ENCODE measurements around the gene BMP7. TPM values are rescaled to one million over a fixed set of nuclear protein-coding genes. Genes with fewer than 3 reads are reported as not detected.

Gene BMP7
- total and polyA plus RNA-seq, 2 experiments from 2014 or later = 15.9 to 22.8 TPM

DNA sequence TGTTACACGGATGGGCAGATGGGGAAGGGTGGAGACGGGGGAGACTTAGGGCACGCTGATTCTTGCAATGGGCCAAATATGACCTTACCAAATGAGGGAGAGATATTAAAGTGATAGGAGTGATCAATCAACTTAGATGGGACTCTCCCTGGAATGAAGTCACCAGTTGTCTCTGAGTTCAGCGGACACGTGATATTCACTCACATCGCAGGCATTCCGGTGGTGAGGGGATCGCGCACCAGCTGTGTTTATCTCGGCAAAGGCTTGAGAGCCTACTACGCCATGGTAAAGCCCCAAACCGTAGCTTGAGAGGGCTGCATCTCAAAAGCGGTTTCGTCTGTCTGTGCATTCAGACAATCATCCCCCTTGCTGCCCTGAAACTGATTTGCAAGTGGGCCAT, 5.5 kb downstream of the BMP7 start (continued):
- no peak for TF ChIP-seq CTCF (conservative IDR thresholded peaks at IDR 0.05; ENCODE audit: low read depth in 2 of 2)
- no peak for TF ChIP-seq EZH2 (IDR thresholded peaks at IDR 0.05; ENCODE audit: low read depth, unreplicated experiment)
- no peak for TF ChIP-seq CREB1 (CRISPR knock-in tag; IDR thresholded peaks at IDR 0.05; ENCODE audit: low read depth)
- TF ChIP-seq ZNF114 (CRISPR knock-in tag; IDR thresholded peaks at IDR 0.05) = no peak
- TF ChIP-seq POLR2AphosphoS5 (IDR thresholded peaks at IDR 0.05; ENCODE audit: low read depth) = no peak
- TF ChIP-seq NANOG (IDR thresholded peaks at IDR 0.05; ENCODE audit: borderline replicate concordance) = no peak

- H3K4me2 ChIP-seq = peak overlapping the region; percentile 96
- peaks cover 50% of the 10 kb centered on the region for H3K79me2 ChIP-seq (replicated peaks; ENCODE audit: insufficient read depth)
- no peak overlapping the region for H3K27ac ChIP-seq (ENCODE audit: low read depth)
- H3K4me3 ChIP-seq = peak overlapping the region; percentile 88; the same call in 1 of the 2 replicates
- H3K9me2 ChIP-seq (ENCODE audit: insufficient read depth) = no peaks in the 10 kb centered on the region
- DNase-seq (ENCODE audit: low spot score) = no peak
- Mint-ChIP-seq H3K27me3 (ENCODE audit: insufficient read depth, low read depth, poor library complexity) (peaks cover 76% of the 10 kb centered on the region), H3K4me1 (peaks cover 79% of the 10 kb centered on the region), H3K36me3 (ENCODE audit: low read depth) (no peaks in the 10 kb centered on the region), H3K9me3 (no peaks in the 10 kb centered on the region), H3K27ac (no peak overlapping the region), H3K4me3 (peak overlapping the region; percentile 50)
- peaks cover 45% of the 10 kb centered on the region for H3K27me3 ChIP-seq (ENCODE audit: insufficient read depth)
- H2AFZ ChIP-seq = no peak overlapping the region
- peaks cover 79% of the 10 kb centered on the region for H3K4me1 ChIP-seq (ENCODE audit: insufficient read depth)
- 0 out of 2 replicates have a peak, but pooled peaks cover 9% of the 10 kb centered on the region for H4K20me1 ChIP-seq (replicated peaks; ENCODE audit: insufficient read depth)
- H3F3A ChIP-seq (replicated peaks; ENCODE audit: low read depth) = peaks cover 8% of the 10 kb centered on the region; the same call in 1 of the 2 replicates
- ATAC-seq = no peak
- H3K36me3 ChIP-seq (ENCODE audit: insufficient read depth) = no peaks in the 10 kb centered on the region
- TF ChIP-seq, protein P1, sequence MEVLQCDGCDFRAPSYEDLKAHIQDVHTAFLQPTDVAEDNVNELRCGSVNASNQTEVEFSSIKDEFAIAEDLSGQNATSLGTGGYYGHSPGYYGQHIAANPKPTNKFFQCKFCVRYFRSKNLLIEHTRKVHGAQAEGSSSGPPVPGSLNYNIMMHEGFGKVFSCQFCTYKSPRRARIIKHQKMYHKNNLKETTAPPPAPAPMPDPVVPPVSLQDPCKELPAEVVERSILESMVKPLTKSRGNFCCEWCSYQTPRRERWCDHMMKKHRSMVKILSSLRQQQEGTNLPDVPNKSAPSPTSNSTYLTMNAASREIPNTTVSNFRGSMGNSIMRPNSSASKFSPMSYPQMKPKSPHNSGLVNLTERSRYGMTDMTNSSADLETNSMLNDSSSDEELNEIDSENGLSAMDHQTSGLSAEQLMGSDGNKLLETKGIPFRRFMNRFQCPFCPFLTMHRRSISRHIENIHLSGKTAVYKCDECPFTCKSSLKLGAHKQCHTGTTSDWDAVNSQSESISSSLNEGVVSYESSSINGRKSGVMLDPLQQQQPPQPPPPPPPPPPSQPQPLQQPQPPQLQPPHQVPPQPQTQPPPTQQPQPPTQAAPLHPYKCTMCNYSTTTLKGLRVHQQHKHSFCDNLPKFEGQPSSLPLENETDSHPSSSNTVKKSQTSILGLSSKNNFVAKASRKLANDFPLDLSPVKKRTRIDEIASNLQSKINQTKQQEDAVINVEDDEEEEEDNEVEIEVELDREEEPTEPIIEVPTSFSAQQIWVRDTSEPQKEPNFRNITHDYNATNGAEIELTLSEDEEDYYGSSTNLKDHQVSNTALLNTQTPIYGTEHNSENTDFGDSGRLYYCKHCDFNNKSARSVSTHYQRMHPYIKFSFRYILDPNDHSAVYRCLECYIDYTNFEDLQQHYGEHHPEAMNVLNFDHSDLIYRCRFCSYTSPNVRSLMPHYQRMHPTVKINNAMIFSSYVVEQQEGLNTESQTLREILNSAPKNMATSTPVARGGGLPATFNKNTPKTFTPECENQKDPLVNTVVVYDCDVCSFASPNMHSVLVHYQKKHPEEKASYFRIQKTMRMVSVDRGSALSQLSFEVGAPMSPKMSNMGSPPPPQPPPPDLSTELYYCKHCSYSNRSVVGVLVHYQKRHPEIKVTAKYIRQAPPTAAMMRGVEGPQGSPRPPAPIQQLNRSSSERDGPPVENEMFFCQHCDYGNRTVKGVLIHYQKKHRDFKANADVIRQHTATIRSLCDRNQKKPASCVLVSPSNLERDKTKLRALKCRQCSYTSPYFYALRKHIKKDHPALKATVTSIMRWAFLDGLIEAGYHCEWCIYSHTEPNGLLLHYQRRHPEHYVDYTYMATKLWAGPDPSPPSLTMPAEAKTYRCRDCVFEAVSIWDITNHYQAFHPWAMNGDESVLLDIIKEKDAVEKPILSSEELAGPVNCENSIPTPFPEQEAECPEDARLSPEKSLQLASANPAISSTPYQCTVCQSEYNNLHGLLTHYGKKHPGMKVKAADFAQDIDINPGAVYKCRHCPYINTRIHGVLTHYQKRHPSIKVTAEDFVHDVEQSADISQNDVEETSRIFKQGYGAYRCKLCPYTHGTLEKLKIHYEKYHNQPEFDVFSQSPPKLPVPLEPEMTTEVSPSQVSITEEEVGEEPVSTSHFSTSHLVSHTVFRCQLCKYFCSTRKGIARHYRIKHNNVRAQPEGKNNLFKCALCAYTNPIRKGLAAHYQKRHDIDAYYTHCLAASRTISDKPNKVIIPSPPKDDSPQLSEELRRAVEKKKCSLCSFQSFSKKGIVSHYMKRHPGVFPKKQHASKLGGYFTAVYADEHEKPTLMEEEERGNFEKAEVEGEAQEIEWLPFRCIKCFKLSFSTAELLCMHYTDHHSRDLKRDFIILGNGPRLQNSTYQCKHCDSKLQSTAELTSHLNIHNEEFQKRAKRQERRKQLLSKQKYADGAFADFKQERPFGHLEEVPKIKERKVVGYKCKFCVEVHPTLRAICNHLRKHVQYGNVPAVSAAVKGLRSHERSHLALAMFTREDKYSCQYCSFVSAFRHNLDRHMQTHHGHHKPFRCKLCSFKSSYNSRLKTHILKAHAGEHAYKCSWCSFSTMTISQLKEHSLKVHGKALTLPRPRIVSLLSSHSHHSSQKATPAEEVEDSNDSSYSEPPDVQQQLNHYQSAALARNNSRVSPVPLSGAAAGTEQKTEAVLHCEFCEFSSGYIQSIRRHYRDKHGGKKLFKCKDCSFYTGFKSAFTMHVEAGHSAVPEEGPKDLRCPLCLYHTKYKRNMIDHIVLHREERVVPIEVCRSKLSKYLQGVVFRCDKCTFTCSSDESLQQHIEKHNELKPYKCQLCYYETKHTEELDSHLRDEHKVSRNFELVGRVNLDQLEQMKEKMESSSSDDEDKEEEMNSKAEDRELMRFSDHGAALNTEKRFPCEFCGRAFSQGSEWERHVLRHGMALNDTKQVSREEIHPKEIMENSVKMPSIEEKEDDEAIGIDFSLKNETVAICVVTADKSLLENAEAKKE (CRISPR knock-in tag; IDR thresholded peaks at IDR 0.05) = no peak
- no peak for TF ChIP-seq JUNB (IDR thresholded peaks at IDR 0.05; ENCODE audit: unreplicated experiment)
- no peak for TF ChIP-seq ZNF114 (CRISPR knock-in tag; IDR thresholded peaks at IDR 0.05)
- TF ChIP-seq ETS1 (IDR thresholded peaks at IDR 0.05) = no peak
- TF ChIP-seq CTCF (conservative IDR thresholded peaks at IDR 0.05; ENCODE audit: low read depth in 2 of 2) = no peak
- no peak for TF ChIP-seq STAT1 (IDR thresholded peaks at IDR 0.05; ENCODE audit: unreplicated experiment)
- TF ChIP-seq POLR2AphosphoS5 (IDR thresholded peaks at IDR 0.05; ENCODE audit: low read depth) = no peak
These were observed 6.2 kb downstream of the BMP7 start for GRCh38 chr20:57259938-57260921.

All from GM23338 (cell line).